Naive thymus-derived CD4-positive, alpha-beta T cell (primary cell): Measurements from ENCODE around the gene NOX5. TPM values are rescaled to one million over a fixed set of nuclear protein-coding genes. Genes with fewer than 3 reads are reported as not detected.

Source experiments
- ATAC-seq: fragments of 150-1000 bp; cut with Tn5 transposase; 2 replicates; pipeline ENCODE4 v1.10.0; 2021; ENCODE audit warnings: mild to moderate bottlenecking, moderate library complexity
- CTCF ChIA-PET: fragments of 350-600 bp; sonication (Branson Sonifier 250); formaldehyde crosslinking; loops from one replicate; lab custom pipeline; 2021; ENCODE audit warnings: antibody characterized with exemption; lab: Charles Lee
- POLR2A ChIA-PET: fragments of 350-600 bp; sonication (Branson Sonifier 250); formaldehyde crosslinking; loops from one replicate; lab custom pipeline; 2021; ENCODE audit warnings: antibody characterized with exemption, inconsistent platforms; lab: Charles Lee
- DNase-seq, 9 donors: peaks; one replicate each; pipeline versions ENCODE4 v3.0.0 to v3.0.0-alpha.2; 2020 to 2022; ENCODE audit warnings: mixed read lengths in 1 of 9
- H3K27ac ChIP-seq: one replicate; pipeline ENCODE4 v1.7.0; 2013; ENCODE audit warnings: mild to moderate bottlenecking, low read depth, low read length, moderate library complexity
- H3K27me3 ChIP-seq, 2 donors: one replicate each; pipeline ENCODE4 v1.7.0; 2013; ENCODE audit warnings: low read length in 2 of 2, mild to moderate bottlenecking in 2 of 2, moderate library complexity in 2 of 2; ENCODE audit not compliant: control insufficient read depth in 2 of 2, insufficient read depth in 2 of 2
- H3K36me3 ChIP-seq, 3 experiments: 1 replicate in 2 of 3; 2 replicates in 1 of 3; pipeline ENCODE4 v1.7.0; 2013; ENCODE audit warnings: low read length in 3 of 3, mild to moderate bottlenecking in 3 of 3, moderate library complexity in 1 of 3; ENCODE audit not compliant: insufficient read depth in 3 of 3, control insufficient read depth in 2 of 3
- H3K4me1 ChIP-seq, 2 donors: one replicate each; pipeline ENCODE4 v1.7.0; 2013; ENCODE audit warnings: low read length in 2 of 2, mild to moderate bottlenecking in 2 of 2, moderate library complexity in 1 of 2; ENCODE audit not compliant: control insufficient read depth in 2 of 2, insufficient read depth in 2 of 2
- H3K4me3 ChIP-seq: 2 replicates; pipeline ENCODE4 v1.7.0; 2013; ENCODE audit warnings: mild to moderate bottlenecking, low read length
- H3K9me3 ChIP-seq, 3 experiments: 1 replicate in 2 of 3; 2 replicates in 1 of 3; pipeline ENCODE4 v1.7.0; 2013; ENCODE audit warnings: low read length in 3 of 3; ENCODE audit not compliant: control insufficient read depth in 2 of 3
- H3K27ac Mint-ChIP-seq, 9 donors: one replicate each; pipeline ENCODE4 v1.8.0; 2020 to 2022; ENCODE audit warnings: mixed read lengths in 9 of 9, mild to moderate bottlenecking in 8 of 9, moderate library complexity in 5 of 9, inconsistent platforms in 2 of 9
- H3K27me3 Mint-ChIP-seq, 5 donors: one replicate each; pipeline ENCODE4 v1.8.0; 2021 to 2022; ENCODE audit warnings: mixed read lengths in 5 of 5, mild to moderate bottlenecking in 1 of 5
- H3K36me3 Mint-ChIP-seq, 5 donors: one replicate each; pipeline ENCODE4 v1.8.0; 2020 to 2022; ENCODE audit warnings: mixed read lengths in 5 of 5, mild to moderate bottlenecking in 3 of 5, inconsistent platforms in 1 of 5
- H3K4me1 Mint-ChIP-seq, 7 donors: one replicate each; pipeline ENCODE4 v1.8.0; 2020 to 2022; ENCODE audit warnings: mixed read lengths in 7 of 7, mild to moderate bottlenecking in 3 of 7, inconsistent platforms in 1 of 7
- H3K4me3 Mint-ChIP-seq, 10 donors: one replicate each; pipeline ENCODE4 v1.8.0; 2020 to 2022; ENCODE audit warnings: mild to moderate bottlenecking in 10 of 10, mixed read lengths in 10 of 10, moderate library complexity in 6 of 10, inconsistent platforms in 2 of 10
- H3K9me3 Mint-ChIP-seq, 11 donors: one replicate each; pipeline ENCODE4 v1.8.0; 2020 to 2022; ENCODE audit warnings: mixed read lengths in 11 of 11, mild to moderate bottlenecking in 4 of 11, inconsistent platforms in 1 of 11, moderate library complexity in 1 of 11
- intact Hi-C, 2 donors: fragments of 100-400 bp; cut with micrococcal nuclease; formaldehyde crosslinking; loops; one replicate each; pipeline ENCODE4 v1.15.1; 2023
- polyA plus RNA-seq, 2 donors: library from polyadenylated mRNA; unstranded; fragments of 300-500 nt; fragmentation: Illumina TruSeq; gene quantifications; one replicate each; pipeline ENCODE4 v1.2.3, GENCODE V29; 2021
- total RNA-seq, 6 experiments: library from RNA in 5 of 6; stranded (reverse) in 5 of 6; gene quantifications; 1 replicate in 5 of 6; 2 replicates in 1 of 6; pipeline ENCODE4 v1.2.3 and lab custom pipeline; 2021 to 2026

The NOX5 gene
- total and polyA plus RNA-seq, 7 experiments from 2014 or later, result 0.05 TPM; not detected in 6

GRCh38 chr15:68994981-68995761 lies 19.3 kb upstream of the NOX5 start:
- Mint-ChIP-seq H3K27me3 (peaks cover 2 to 7% (median 5%) of the 10 kb centered on the region in 5 donors), H3K4me3 (no peak overlapping the region), H3K36me3 (no peaks in the 10 kb centered on the region), H3K9me3 (no peaks in the 10 kb centered on the region), H3K27ac (no peak overlapping the region), H3K4me1 (no peaks in the 10 kb centered on the region)
- DNase-seq, result no peak
- Histone ChIP-seq H3K27ac (no peak overlapping the region), H3K4me1 (no peaks in the 10 kb centered on the region), H3K4me3 (no peak overlapping the region), H3K27me3 (no peaks in the 10 kb centered on the region), H3K36me3 (no peaks in the 10 kb centered on the region), H3K9me3 (no peaks in the 10 kb centered on the region)
- ChIA-PET POLR2A (no interaction called here), CTCF (no interaction called here)
- intact Hi-C loops, result no loop called here
- no peak for ATAC-seq

GRCh38 chr15:68997050-68997449 lies 17.4 kb upstream of the NOX5 start:
- CTCF ChIA-PET, result no interaction called here
- Histone ChIP-seq H3K4me1 (no peaks in the 10 kb centered on the region), H3K4me3 (no peak overlapping the region), H3K36me3 (no peaks in the 10 kb centered on the region), H3K27ac (no peak overlapping the region), H3K9me3 (no peaks in the 10 kb centered on the region), H3K27me3 (no peaks in the 10 kb centered on the region)
- ATAC-seq, result no peak
- intact Hi-C loops, result no loop called here
- Mint-ChIP-seq H3K27ac (no peak overlapping the region), H3K27me3 (peaks cover 2 to 11% (median 5%) of the 10 kb centered on the region in 5 donors), H3K36me3 (no peaks in the 10 kb centered on the region), H3K4me1 (no peaks in the 10 kb centered on the region), H3K9me3 (peaks cover 0 to under 1% (median 0%) of the 10 kb centered on the region in 11 donors), H3K4me3 (no peak overlapping the region)
- no peak for DNase-seq
- POLR2A ChIA-PET, result no interaction called here

- H3K27me3 Mint-ChIP-seq, result peaks cover 2 to 11% (median 5%) of the 10 kb centered on the region in 5 donors
- POLR2A ChIA-PET, result no interaction called here
- no peaks in the 10 kb centered on the region for H3K9me3 ChIP-seq
- no peaks in the 10 kb centered on the region for H3K4me1 Mint-ChIP-seq
- no peaks in the 10 kb centered on the region for H3K36me3 Mint-ChIP-seq
- H3K27me3 ChIP-seq, result no peaks in the 10 kb centered on the region
- CTCF ChIA-PET, result no interaction called here
- no peaks in the 10 kb centered on the region for H3K36me3 ChIP-seq
- H3K4me3 ChIP-seq, result no peak overlapping the region
- intact Hi-C loops, result no loop called here
- ATAC-seq (no peak), DNase-seq (no peak)
- no peaks in the 10 kb centered on the region for H3K4me1 ChIP-seq
- H3K9me3 Mint-ChIP-seq, result peaks cover 0 to 5% (median 0%) of the 10 kb centered on the region in 11 donors
- H3K27ac ChIP-seq, result no peak overlapping the region
- H3K4me3 Mint-ChIP-seq, result no peak overlapping the region
- H3K27ac Mint-ChIP-seq, result no peak overlapping the region
Measured at GRCh38 chr15:68997930-68998777, 16.3 kb upstream of the NOX5 start.

GRCh38 chr15:68999091-68999490 lies 15.4 kb upstream of the NOX5 start:
- Mint-ChIP-seq H3K9me3 (peaks cover 0 to 5% (median 0%) of the 10 kb centered on the region in 11 donors), H3K27me3 (peaks cover 2 to 11% (median 5%) of the 10 kb centered on the region in 5 donors), H3K27ac (peak overlapping the region in 1 of 9 donors; percentile 11), H3K4me3 (no peak overlapping the region), H3K4me1 (no peaks in the 10 kb centered on the region), H3K36me3 (no peaks in the 10 kb centered on the region)
- H3K4me3 ChIP-seq, result no peak overlapping the region
- POLR2A ChIA-PET, result no interaction called here
- H3K27ac ChIP-seq, result no peak overlapping the region
- H3K27me3 ChIP-seq, result no peaks in the 10 kb centered on the region
- H3K36me3 ChIP-seq, result no peaks in the 10 kb centered on the region
- H3K9me3 ChIP-seq, result no peaks in the 10 kb centered on the region
- DNase-seq (no peak), ATAC-seq (no peak)
- no peaks in the 10 kb centered on the region for H3K4me1 ChIP-seq
- CTCF ChIA-PET, result no interaction called here
- intact Hi-C loops, result no loop called here

GRCh38 chr15:69000091-69000490 lies 14.4 kb upstream of the NOX5 start:
- Histone ChIP-seq H3K4me1 (no peaks in the 10 kb centered on the region), H3K4me3 (no peak overlapping the region), H3K27ac (no peak overlapping the region), H3K9me3 (no peaks in the 10 kb centered on the region), H3K36me3 (no peaks in the 10 kb centered on the region), H3K27me3 (no peaks in the 10 kb centered on the region)
- Mint-ChIP-seq H3K36me3 (no peaks in the 10 kb centered on the region), H3K4me1 (no peaks in the 10 kb centered on the region), H3K27ac (no peak overlapping the region), H3K9me3 (peaks cover 0 to 9% (median 2%) of the 10 kb centered on the region in 11 donors), H3K27me3 (peaks cover 4 to 11% (median 9%) of the 10 kb centered on the region in 5 donors), H3K4me3 (no peak overlapping the region)
- POLR2A ChIA-PET, result no interaction called here
- DNase-seq (no peak), ATAC-seq (no peak)
- intact Hi-C loops, result no loop called here
- CTCF ChIA-PET, result no interaction called here

GRCh38 chr15:69000725-69001503 lies 13.6 kb upstream of the NOX5 start:
- peaks cover 0 to 17% (median 7%) of the 10 kb centered on the region in 11 donors for H3K9me3 Mint-ChIP-seq
- H3K27me3 ChIP-seq, result no peaks in the 10 kb centered on the region
- H3K36me3 Mint-ChIP-seq, result peaks cover 0 to 4% (median 4%) of the 10 kb centered on the region in 5 donors
- H3K4me1 Mint-ChIP-seq, result no peaks in the 10 kb centered on the region
- POLR2A ChIA-PET, result no interaction called here
- DNase-seq (no peak), ATAC-seq (no peak)
- no peak overlapping the region for H3K4me3 ChIP-seq
- H3K27ac ChIP-seq, result no peak overlapping the region
- H3K36me3 ChIP-seq, result no peaks in the 10 kb centered on the region
- no peak overlapping the region for H3K4me3 Mint-ChIP-seq
- CTCF ChIA-PET, result no interaction called here
- intact Hi-C loops, result no loop called here
- H3K27me3 Mint-ChIP-seq, result peaks cover 5 to 19% (median 12%) of the 10 kb centered on the region in 5 donors
- H3K9me3 ChIP-seq, result no peaks in the 10 kb centered on the region
- no peaks in the 10 kb centered on the region for H3K4me1 ChIP-seq
- H3K27ac Mint-ChIP-seq, result no peak overlapping the region
